Activated CD4-positive, alpha-beta T cell treated with anti-CD3 and anti-CD28 coated beads for 36 hours (primary cell): ENCODE data around the gene SYNDIG1. TPM values are rescaled to one million over a fixed set of nuclear protein-coding genes. Genes with fewer than 3 reads are reported as not detected.

Source experiments
- ATAC-seq: fragments of 200-7000 bp; cut with Tn5 transposase; one replicate; pipeline ENCODE4 v1.10.0; 2021; ENCODE audit warnings: mild to moderate bottlenecking, moderate library complexity
- CTCF ChIA-PET: fragments of 350-600 bp; sonication (Branson Sonifier 250); formaldehyde crosslinking; loops from one replicate; lab custom pipeline; 2021; ENCODE audit warnings: antibody characterized with exemption; lab: Charles Lee
- POLR2A ChIA-PET: fragments of 350-600 bp; sonication (Branson Sonifier 250); formaldehyde crosslinking; loops from one replicate; lab custom pipeline; 2021; ENCODE audit warnings: antibody characterized with exemption, inconsistent platforms; lab: Charles Lee
- DNase-seq: peaks from one replicate; pipeline ENCODE4 v3.0.0-alpha.2; 2020
- H3K27ac Mint-ChIP-seq: one replicate; pipeline ENCODE4 v1.8.0; 2021; ENCODE audit warnings: mixed read lengths
- H3K27me3 Mint-ChIP-seq: one replicate; pipeline ENCODE4 v1.8.0; 2021; ENCODE audit warnings: mixed read lengths
- H3K36me3 Mint-ChIP-seq: one replicate; pipeline ENCODE4 v1.8.0; 2021; ENCODE audit warnings: low read depth, mixed read lengths
- H3K4me1 Mint-ChIP-seq: one replicate; pipeline ENCODE4 v1.8.0; 2021; ENCODE audit warnings: mixed read lengths
- H3K4me3 Mint-ChIP-seq: one replicate; pipeline ENCODE4 v1.8.0; 2021; ENCODE audit warnings: mild to moderate bottlenecking, moderate library complexity, mixed read lengths
- H3K9me3 Mint-ChIP-seq: one replicate; pipeline ENCODE4 v1.8.0; 2021; ENCODE audit warnings: low read depth, mixed read lengths
- intact Hi-C, 2 experiments: fragments of 100-400 bp; cut with DNase I in 1 of 2; cut with micrococcal nuclease in 1 of 2; formaldehyde crosslinking; loops; one replicate each; pipeline versions ENCODE4 v1.14.2 to v1.15.1; 2022 to 2024; cut with DNase I, micrococcal nuclease
- total RNA-seq, 2 experiments: library from RNA; stranded (reverse); gene quantifications; one replicate each; pipeline ENCODE4 v1.2.3, GENCODE V29; 2021

The SYNDIG1 gene
- total RNA-seq, 2 experiments from 2014 or later = not detected

- DNase-seq (no peak), ATAC-seq (no peak)
- ChIA-PET POLR2A (no interaction called here), CTCF (interaction anchor here (0.6 kb wide), 1 partner anchor 80 kb away, joined by 3 read pairs; no protein-coding TSS in a partner anchor)
- Mint-ChIP-seq H3K27ac (no peak overlapping the region), H3K36me3 (no peaks in the 10 kb centered on the region), H3K4me1 (no peaks in the 10 kb centered on the region), H3K4me3 (no peak overlapping the region), H3K27me3 (peaks cover 1% of the 10 kb centered on the region), H3K9me3 (no peaks in the 10 kb centered on the region)
- intact Hi-C loops = no loop called here
These were observed 224.2 kb downstream of the SYNDIG1 start for GRCh38 chr20:24693466-24694156.

DNA sequence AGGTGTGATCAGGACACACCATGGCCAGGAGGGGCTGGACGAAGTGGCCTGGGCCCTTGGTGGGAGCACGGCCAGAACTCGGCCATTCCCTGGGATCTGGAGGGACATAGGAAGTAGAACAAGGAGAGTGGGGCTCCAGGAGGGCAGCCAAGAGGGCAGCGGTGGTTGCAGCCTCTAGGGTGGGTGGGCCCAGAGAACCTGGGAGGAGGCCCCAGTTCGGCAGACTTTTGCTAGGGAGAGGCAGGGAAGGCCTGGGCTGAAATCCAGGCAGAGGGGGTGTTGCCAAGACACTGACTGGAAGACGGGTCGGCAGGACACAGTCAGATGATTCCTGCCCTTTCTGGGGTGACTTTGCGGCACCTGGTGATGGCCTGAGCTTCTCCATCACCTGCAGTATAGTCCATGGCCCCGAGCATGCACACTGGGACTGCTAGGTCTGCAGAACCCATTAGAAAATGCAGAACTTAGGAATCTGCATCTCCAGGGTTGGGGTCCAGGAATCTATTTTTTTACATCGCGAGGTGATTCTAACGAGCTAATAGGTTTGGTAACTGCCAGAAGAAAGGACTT, 224.8 kb downstream of the SYNDIG1 start:
- no peak overlapping the region for H3K27ac Mint-ChIP-seq
- intact Hi-C loops = no loop called here
- H3K36me3 Mint-ChIP-seq = no peaks in the 10 kb centered on the region
- H3K4me1 Mint-ChIP-seq = no peaks in the 10 kb centered on the region
- POLR2A ChIA-PET = no interaction called here
- ATAC-seq (no peak), DNase-seq (no peak)
- H3K27me3 Mint-ChIP-seq = peaks cover 1% of the 10 kb centered on the region
- H3K4me3 Mint-ChIP-seq = no peak overlapping the region
- CTCF ChIA-PET = no interaction called here
- no peaks in the 10 kb centered on the region for H3K9me3 Mint-ChIP-seq

DNA sequence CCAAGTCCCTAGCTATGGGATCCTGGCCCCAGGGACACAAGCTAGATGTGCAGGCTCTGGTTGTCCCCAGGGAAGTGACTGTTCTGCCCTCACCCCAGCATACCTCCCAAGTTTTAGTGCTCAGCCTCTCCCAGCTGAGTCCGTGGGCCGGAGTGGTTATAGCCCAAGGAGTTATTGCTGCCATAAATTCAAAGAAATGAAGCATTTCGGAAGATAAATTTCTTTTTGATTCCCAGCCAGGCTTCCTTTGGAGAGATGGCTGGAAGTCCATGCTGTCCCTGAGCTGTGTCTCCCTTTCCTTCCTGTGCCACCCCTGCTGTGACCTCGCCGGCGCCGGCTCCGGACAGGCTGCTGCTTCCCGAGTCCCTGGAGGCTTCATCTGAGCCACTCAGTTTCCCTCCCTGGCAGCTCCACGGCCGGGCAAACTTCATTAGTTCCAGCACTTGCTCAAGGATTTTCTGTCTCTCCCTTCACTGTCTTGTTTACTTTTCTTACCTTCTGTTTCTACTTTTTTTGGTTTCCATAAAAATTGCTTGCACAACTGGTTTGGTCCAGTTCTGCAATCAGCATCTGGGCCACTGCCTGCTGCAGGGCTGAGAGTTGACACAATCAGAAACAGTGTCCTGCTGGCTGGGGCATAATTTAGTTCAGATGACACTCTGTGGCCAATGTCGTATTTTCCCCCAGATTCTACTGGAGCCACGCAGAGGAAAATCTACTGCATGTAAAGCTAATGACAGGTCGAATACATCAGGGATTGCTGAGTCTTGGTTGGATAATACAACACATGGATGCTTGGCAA, 225.5 kb downstream of the SYNDIG1 start:
- ChIA-PET CTCF (no interaction called here), POLR2A (no interaction called here)
- H3K4me3 Mint-ChIP-seq = no peak overlapping the region
- H3K36me3 Mint-ChIP-seq = no peaks in the 10 kb centered on the region
- ATAC-seq = no peak
- no peaks in the 10 kb centered on the region for H3K4me1 Mint-ChIP-seq
- H3K9me3 Mint-ChIP-seq = no peaks in the 10 kb centered on the region
- H3K27me3 Mint-ChIP-seq = peaks cover 1% of the 10 kb centered on the region
- H3K27ac Mint-ChIP-seq = no peak overlapping the region
- intact Hi-C loops = no loop called here
- DNase-seq = no peak

- H3K27ac Mint-ChIP-seq = no peak overlapping the region
- DNase-seq (no peak), ATAC-seq (no peak)
- H3K36me3 Mint-ChIP-seq = no peaks in the 10 kb centered on the region
- no peaks in the 10 kb centered on the region for H3K9me3 Mint-ChIP-seq
- H3K27me3 Mint-ChIP-seq = peaks cover 1% of the 10 kb centered on the region
- ChIA-PET POLR2A (no interaction called here), CTCF (no interaction called here)
- no peaks in the 10 kb centered on the region for H3K4me1 Mint-ChIP-seq
- no peak overlapping the region for H3K4me3 Mint-ChIP-seq
- intact Hi-C loops = no loop called here
These were observed 226.2 kb downstream of the SYNDIG1 start for GRCh38 chr20:24695529-24696225.

DNA sequence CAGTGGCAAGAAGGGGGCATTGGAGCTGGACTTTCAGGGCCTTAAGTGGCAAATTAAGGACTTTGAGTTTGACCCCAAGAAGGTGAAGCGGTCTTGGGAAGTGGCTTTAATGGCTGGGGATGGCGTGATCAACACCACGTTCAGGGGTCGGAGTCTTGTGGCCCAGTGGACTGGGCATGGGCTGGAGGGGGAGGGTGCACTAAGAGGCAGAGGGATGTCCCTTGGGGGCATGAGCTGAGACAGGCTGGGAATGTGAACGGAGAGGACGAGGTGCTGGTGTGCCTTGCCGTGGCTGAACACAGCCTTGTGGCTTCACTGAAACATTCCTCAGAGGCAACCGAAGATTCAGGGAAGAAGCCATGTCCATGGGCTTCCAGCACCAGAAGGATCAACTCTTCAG, 227.0 kb downstream of the SYNDIG1 start:
- H3K27ac Mint-ChIP-seq = no peak overlapping the region
- no peak for ATAC-seq
- H3K4me3 Mint-ChIP-seq = no peak overlapping the region
- no peaks in the 10 kb centered on the region for H3K36me3 Mint-ChIP-seq
- ChIA-PET CTCF (interaction anchor here (0.6 kb wide), 1 partner anchor 9 kb away, joined by 4 read pairs; no protein-coding TSS in a partner anchor), POLR2A (no interaction called here)
- intact Hi-C loops = no loop called here
- no peaks in the 10 kb centered on the region for H3K4me1 Mint-ChIP-seq
- DNase-seq = no peak
- peaks cover 1% of the 10 kb centered on the region for H3K27me3 Mint-ChIP-seq
- no peaks in the 10 kb centered on the region for H3K9me3 Mint-ChIP-seq

GRCh38 chr20:24697411-24697810, 228.0 kb downstream of the SYNDIG1 start:
- Mint-ChIP-seq H3K36me3 (no peaks in the 10 kb centered on the region), H3K27me3 (peaks cover 1% of the 10 kb centered on the region), H3K27ac (no peak overlapping the region), H3K4me3 (no peak overlapping the region), H3K4me1 (no peaks in the 10 kb centered on the region), H3K9me3 (no peaks in the 10 kb centered on the region)
- intact Hi-C loops = no loop called here
- DNase-seq = no peak
- ATAC-seq = no peak
- ChIA-PET CTCF (no interaction called here), POLR2A (no interaction called here)

- no peak overlapping the region for H3K27ac Mint-ChIP-seq
- ATAC-seq (no peak), DNase-seq (no peak)
- H3K4me1 Mint-ChIP-seq = no peaks in the 10 kb centered on the region
- intact Hi-C loops = no loop called here
- ChIA-PET CTCF (no interaction called here), POLR2A (no interaction called here)
- no peaks in the 10 kb centered on the region for H3K9me3 Mint-ChIP-seq
- no peaks in the 10 kb centered on the region for H3K36me3 Mint-ChIP-seq
- peaks cover 1% of the 10 kb centered on the region for H3K27me3 Mint-ChIP-seq
- no peak overlapping the region for H3K4me3 Mint-ChIP-seq
These were observed 228.8 kb downstream of the SYNDIG1 start for GRCh38 chr20:24698189-24698588.

GRCh38 chr20:24698706-24699206, 229.3 kb downstream of the SYNDIG1 start:
- ATAC-seq = no peak
- H3K27me3 Mint-ChIP-seq = peaks cover 1% of the 10 kb centered on the region
- H3K9me3 Mint-ChIP-seq = no peaks in the 10 kb centered on the region
- H3K36me3 Mint-ChIP-seq = no peaks in the 10 kb centered on the region
- H3K4me1 Mint-ChIP-seq = no peaks in the 10 kb centered on the region
- CTCF ChIA-PET = no interaction called here
- no peak for DNase-seq
- POLR2A ChIA-PET = no interaction called here
- no peak overlapping the region for H3K4me3 Mint-ChIP-seq
- no peak overlapping the region for H3K27ac Mint-ChIP-seq
- intact Hi-C loops = no loop called here

DNA sequence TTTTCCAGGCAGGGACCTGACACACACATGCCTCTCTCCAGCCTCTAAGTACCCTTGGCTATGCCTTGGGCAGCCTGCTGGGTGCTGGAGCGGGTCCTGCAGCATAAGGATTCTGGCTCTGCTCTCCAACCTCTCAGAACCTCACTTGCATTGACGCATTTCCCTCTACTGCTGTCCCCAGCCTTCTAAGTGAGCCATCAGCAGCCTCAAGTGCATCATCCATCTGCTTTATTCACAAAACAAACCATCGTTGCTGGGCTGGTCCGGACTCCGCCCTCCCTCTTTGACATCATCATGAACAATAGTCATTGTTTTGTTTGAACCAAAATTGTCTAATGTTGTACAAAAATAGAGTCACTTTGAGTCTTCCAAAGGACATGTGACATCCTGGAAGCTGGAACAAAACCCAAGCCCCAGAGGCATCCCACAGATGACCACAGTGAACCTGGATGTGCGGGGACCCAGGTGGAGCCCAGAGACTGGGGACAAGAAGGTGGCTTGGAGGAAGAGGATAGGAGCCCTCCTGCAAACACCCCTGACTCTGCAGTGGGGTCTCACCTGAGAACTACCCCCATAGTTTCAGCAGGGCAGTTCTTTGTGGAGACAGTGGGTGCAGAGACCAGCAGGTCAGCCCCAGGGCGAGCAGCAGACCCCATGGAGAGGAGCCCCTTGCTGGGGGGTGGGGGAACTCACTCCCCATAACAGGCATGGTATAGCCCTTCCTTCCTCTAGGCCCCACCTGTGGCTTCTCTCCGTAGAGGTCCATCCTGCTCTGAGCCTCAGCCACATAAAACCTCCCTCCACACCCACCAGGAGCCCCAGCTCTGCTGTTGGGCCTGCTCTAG, 230.1 kb downstream of the SYNDIG1 start:
- intact Hi-C loops = no loop called here
- CTCF ChIA-PET = interaction anchor here (0.6 kb wide), 1 partner anchor 687 kb away, joined by 3 read pairs; no protein-coding TSS in a partner anchor

DNA sequence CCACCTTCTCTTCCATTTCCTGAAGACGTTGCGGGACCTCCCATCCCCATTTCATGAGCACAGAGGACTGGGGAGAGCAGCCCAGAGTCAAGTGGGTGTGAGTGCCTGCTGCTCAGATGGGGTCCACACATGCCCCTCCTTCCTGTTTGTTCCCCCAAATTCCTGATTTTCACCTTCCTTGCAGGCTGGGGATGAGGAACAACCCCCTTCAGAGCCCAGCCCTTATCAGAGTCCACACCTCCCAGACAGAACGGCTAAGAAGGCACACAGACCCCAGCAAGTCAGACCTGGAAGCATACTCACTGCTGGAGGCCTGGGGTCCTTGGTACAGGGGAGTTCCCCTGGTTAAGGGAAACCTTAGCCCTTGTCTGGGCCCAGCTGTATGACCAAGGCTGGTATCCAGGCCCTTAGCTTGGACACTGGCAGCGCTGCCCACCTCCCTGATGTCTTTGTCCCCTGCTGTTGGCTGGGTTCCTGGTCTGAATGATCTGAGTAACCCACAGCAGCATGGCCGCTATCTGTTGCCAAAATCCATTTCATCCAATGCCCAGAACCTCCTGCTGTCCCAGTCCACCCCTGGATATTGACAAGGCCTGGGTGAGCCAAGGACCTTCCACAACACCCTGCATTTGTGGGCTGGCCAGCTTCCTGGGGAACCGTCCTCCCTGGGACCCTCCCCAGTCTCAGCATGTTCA, 230.9 kb downstream of the SYNDIG1 start:
- ChIA-PET CTCF (no interaction called here), POLR2A (no interaction called here)
- H3K4me3 Mint-ChIP-seq = no peak overlapping the region
- ATAC-seq = no peak
- intact Hi-C loops = no loop called here
- no peaks in the 10 kb centered on the region for H3K9me3 Mint-ChIP-seq
- H3K27ac Mint-ChIP-seq = no peak overlapping the region
- no peaks in the 10 kb centered on the region for H3K4me1 Mint-ChIP-seq
- H3K27me3 Mint-ChIP-seq = no peaks in the 10 kb centered on the region
- no peaks in the 10 kb centered on the region for H3K36me3 Mint-ChIP-seq
- DNase-seq = no peak

More for the DNA sequence above, 230.1 kb downstream of the SYNDIG1 start:
- Mint-ChIP-seq H3K27ac (no peak overlapping the region), H3K4me3 (no peak overlapping the region), H3K4me1 (no peaks in the 10 kb centered on the region), H3K27me3 (no peaks in the 10 kb centered on the region), H3K36me3 (no peaks in the 10 kb centered on the region), H3K9me3 (no peaks in the 10 kb centered on the region)
- POLR2A ChIA-PET = no interaction called here
- no peak for DNase-seq
- ATAC-seq = no peak
